Activated CD4-positive, alpha-beta memory T cell treated with anti-CD3 and anti-CD28 coated beads for 36 hours (primary cell): ENCODE measurements around the gene ZSWIM1. TPM values are rescaled to one million over a fixed set of nuclear protein-coding genes. Genes with fewer than 3 reads are reported as not detected.

Source experiments
- CTCF ChIA-PET: fragments of 350-600 bp; sonication (Branson Sonifier 250); formaldehyde crosslinking; loops from one replicate; lab custom pipeline; 2021; ENCODE audit warnings: antibody characterized with exemption, inconsistent platforms; lab: Charles Lee
- POLR2A ChIA-PET: fragments of 350-600 bp; sonication (Branson Sonifier 250); formaldehyde crosslinking; loops from one replicate; lab custom pipeline; 2021; ENCODE audit warnings: antibody characterized with exemption; lab: Charles Lee
- DNase-seq: peaks from one replicate; pipeline ENCODE4 v3.0.0-alpha.2; 2020
- H3K27ac Mint-ChIP-seq: one replicate; pipeline ENCODE4 v1.8.0; 2021; ENCODE audit warnings: mixed read lengths
- H3K27me3 Mint-ChIP-seq: one replicate; pipeline ENCODE4 v1.8.0; 2021; ENCODE audit warnings: mixed read lengths
- H3K36me3 Mint-ChIP-seq: one replicate; pipeline ENCODE4 v1.8.0; 2021; ENCODE audit warnings: mixed read lengths
- H3K4me1 Mint-ChIP-seq: one replicate; pipeline ENCODE4 v1.8.0; 2021; ENCODE audit warnings: low read depth, mixed read lengths
- H3K4me3 Mint-ChIP-seq: one replicate; pipeline ENCODE4 v1.8.0; 2021; ENCODE audit warnings: mild to moderate bottlenecking, mixed read lengths
- H3K9me3 Mint-ChIP-seq: one replicate; pipeline ENCODE4 v1.8.0; 2021; ENCODE audit warnings: mixed read lengths
- intact Hi-C: fragments of 100-400 bp; cut with micrococcal nuclease; formaldehyde crosslinking; loops from one replicate; pipeline ENCODE4 v1.15.1; 2023
- total RNA-seq, 2 experiments: library from RNA; stranded (reverse); gene quantifications; one replicate each; pipeline ENCODE4 v1.2.3, GENCODE V29; 2021

The ZSWIM1 gene
- total RNA-seq, 2 experiments from 2014 or later = 7.7 to 8.1 TPM

- peak within 1 kb of the TSS; percentile 97 for H3K4me3 Mint-ChIP-seq
- peak; percentile 96 for DNase-seq
- peaks cover 35% of the 10 kb centered on the region for H3K4me1 Mint-ChIP-seq
- H3K36me3 Mint-ChIP-seq = no peaks in the 10 kb centered on the region
- CTCF ChIA-PET = interaction anchor here (0.9 to 1.4 kb wide), 2 partner anchors 16 to 113 kb away, joined by 3 read pairs; no protein-coding TSS in a partner anchor
- H3K27me3 Mint-ChIP-seq = no peaks in the 10 kb centered on the region
- POLR2A ChIA-PET = interaction anchor here (1.1 to 3.0 kb wide), 4 partner anchors 21 to 77 kb away, joined by 3 to 13 read pairs (median 10); partner anchors contain the start of genes CTSA, NEURL2, PCIF1 and ZSWIM1
- intact Hi-C loops = loop anchor here (1.0 kb wide), 6 partner anchors 24 to 114 kb away; partner anchors contain the start of genes UBE2C and ZSWIM1
- no peaks in the 10 kb centered on the region for H3K9me3 Mint-ChIP-seq
- H3K27ac Mint-ChIP-seq = peak within 1 kb of the TSS; percentile 97
These were observed 23.7 kb upstream of the ZSWIM1 start, which contains the start of the genes ACOT8 and ZSWIM3 for GRCh38 chr20:45857114-45857881. Gene ACOT8 (minus strand): TSS chr20:45857392. CDS start chr20:45857315, 77 bp downstream. Gene ZSWIM3 (plus strand): TSS chr20:45857614. CDS start chr20:45857826, 212 bp downstream.

DNA sequence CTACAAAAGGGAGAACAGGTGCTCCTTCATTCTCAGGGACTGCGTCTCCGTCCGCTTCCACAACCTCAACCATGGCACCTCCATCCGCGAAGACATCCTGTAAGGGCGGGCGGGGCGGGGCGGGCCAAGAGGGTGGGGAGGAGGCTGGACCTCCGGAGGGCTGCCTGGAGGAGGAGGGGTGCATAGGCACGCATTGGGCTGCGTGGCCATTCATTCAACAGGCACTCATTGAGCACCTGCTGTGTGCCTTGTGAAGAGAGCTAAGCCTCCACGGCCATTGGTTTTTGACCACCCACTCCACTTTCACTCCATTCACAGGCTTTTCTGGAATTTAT, 23.2 kb upstream of the ZSWIM1 start:
- peak overlapping the region; percentile 97 for H3K27ac Mint-ChIP-seq
- intact Hi-C loops = loop anchor here (1.0 kb wide), 6 partner anchors 23 to 113 kb away; partner anchors contain the start of genes UBE2C and ZSWIM1
- H3K4me1 Mint-ChIP-seq = peaks cover 35% of the 10 kb centered on the region
- no peaks in the 10 kb centered on the region for H3K9me3 Mint-ChIP-seq
- peak overlapping the region; percentile 97 for H3K4me3 Mint-ChIP-seq
- peak; percentile 72 for DNase-seq
- no peaks in the 10 kb centered on the region for H3K36me3 Mint-ChIP-seq
- CTCF ChIA-PET = interaction anchor here (1.2 to 1.4 kb wide), 3 partner anchors 59 to 113 kb away, joined by 3 read pairs; no protein-coding TSS in a partner anchor
- no peaks in the 10 kb centered on the region for H3K27me3 Mint-ChIP-seq
- POLR2A ChIA-PET = interaction anchor here (3.0 kb wide), 1 partner anchor 33 kb away, joined by 13 read pairs; the partner anchor contains the start of genes CTSA and NEURL2

- no peak overlapping the region for H3K27ac Mint-ChIP-seq
- intact Hi-C loops = no loop called here
- no peak overlapping the region for H3K4me3 Mint-ChIP-seq
- no peak for DNase-seq
- peaks cover 32% of the 10 kb centered on the region for H3K4me1 Mint-ChIP-seq
- no peaks in the 10 kb centered on the region for H3K9me3 Mint-ChIP-seq
- CTCF ChIA-PET = no interaction called here
- POLR2A ChIA-PET = no interaction called here
- H3K36me3 Mint-ChIP-seq = no peaks in the 10 kb centered on the region
- H3K27me3 Mint-ChIP-seq = no peaks in the 10 kb centered on the region
These were observed 21.1 kb upstream of the ZSWIM1 start for GRCh38 chr20:45859916-45860315.

DNA sequence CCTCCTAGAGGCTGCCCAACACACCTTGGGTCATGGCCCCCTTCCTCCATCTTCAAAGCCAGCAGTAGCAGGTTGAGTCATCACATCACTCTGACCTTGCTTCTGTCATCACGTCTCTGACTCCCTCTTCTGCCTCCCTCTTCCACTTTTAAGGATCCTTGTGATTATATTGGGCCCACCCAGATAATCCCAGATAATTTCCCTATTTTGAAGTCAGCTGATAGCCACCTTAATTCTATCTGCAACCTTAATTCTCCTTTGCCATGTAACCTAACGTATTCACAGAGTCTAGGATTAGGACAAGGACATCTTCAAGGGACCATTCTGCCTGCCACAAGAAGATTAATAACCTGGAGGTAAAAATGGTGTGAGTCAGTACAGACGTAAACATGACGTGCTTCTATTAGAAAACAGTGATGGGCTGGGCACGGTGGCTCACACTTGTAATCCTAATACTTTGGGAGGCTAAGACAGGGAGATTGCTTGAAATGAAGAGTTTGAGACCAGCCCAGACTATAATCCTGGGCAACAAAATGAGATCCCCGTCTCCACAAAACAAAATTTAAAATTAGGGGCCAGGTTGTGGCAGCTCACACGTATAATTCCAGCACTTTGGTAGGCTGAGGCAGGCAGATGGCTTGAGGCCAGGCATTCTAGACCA, 20.3 kb upstream of the ZSWIM1 start:
- peaks cover 31% of the 10 kb centered on the region for H3K4me1 Mint-ChIP-seq
- DNase-seq = no peak
- CTCF ChIA-PET = no interaction called here
- intact Hi-C loops = no loop called here
- no peaks in the 10 kb centered on the region for H3K36me3 Mint-ChIP-seq
- H3K27me3 Mint-ChIP-seq = no peaks in the 10 kb centered on the region
- H3K9me3 Mint-ChIP-seq = no peaks in the 10 kb centered on the region
- no peak overlapping the region for H3K27ac Mint-ChIP-seq
- POLR2A ChIA-PET = no interaction called here
- H3K4me3 Mint-ChIP-seq = no peak overlapping the region

- ChIA-PET POLR2A (no interaction called here), CTCF (interaction anchor here (0.6 kb wide), 1 partner anchor 82 kb away, joined by 3 read pairs; no protein-coding TSS in a partner anchor)
- H3K4me3 Mint-ChIP-seq = no peak overlapping the region
- peaks cover 25% of the 10 kb centered on the region for H3K4me1 Mint-ChIP-seq
- no peaks in the 10 kb centered on the region for H3K9me3 Mint-ChIP-seq
- intact Hi-C loops = no loop called here
- no peak overlapping the region for H3K27ac Mint-ChIP-seq
- no peaks in the 10 kb centered on the region for H3K27me3 Mint-ChIP-seq
- H3K36me3 Mint-ChIP-seq = no peaks in the 10 kb centered on the region
- DNase-seq = no peak
These were observed 19.6 kb upstream of the ZSWIM1 start for GRCh38 chr20:45861221-45862075.

DNA sequence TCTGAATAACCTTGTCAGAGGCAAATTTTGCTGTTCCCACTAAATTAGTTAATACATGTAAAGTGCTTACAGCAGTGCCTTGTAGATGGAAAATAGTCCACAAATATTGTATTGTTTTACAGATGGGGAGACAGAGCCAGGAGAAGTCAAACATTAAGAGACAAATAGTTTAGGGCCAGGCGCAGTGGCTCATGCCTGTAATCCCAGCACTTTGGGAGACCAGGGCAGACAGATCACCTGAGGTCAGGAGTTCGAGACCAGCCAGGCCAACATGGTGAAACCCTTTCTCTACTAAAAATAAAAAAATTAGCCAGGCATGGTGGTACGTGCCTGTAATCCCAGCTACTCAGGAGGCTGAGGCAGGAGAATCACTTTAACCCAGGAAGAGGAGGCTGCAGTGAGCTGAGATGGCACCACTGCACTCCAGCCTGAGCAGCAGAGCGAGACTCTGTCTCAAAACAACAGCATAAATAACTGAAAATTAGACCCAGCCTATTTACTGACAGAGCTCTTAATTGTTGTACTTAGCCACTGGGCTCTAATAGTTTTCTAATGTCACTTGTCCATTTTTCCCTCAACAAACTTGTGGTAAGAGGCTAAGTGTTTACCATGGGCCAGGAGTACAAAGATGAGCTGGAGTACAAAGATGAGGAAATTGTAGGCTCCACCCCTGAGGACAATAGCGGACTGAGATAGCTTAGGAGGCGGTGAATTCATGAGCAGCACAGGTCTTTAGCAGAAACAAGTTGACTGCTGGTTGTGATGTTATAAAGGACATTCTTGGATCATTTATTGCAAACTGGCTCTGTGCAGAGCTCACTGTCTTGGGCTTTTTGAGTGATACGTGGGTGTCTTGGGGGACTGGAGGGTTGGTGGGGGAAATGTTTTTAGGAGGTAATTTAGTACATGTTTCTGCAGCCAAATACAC, 17.2 kb upstream of the ZSWIM1 start:
- H3K27me3 Mint-ChIP-seq = no peaks in the 10 kb centered on the region
- H3K4me3 Mint-ChIP-seq = no peak overlapping the region
- ChIA-PET POLR2A (no interaction called here), CTCF (interaction anchor here (0.7 to 1.1 kb wide), 2 partner anchors 27 to 93 kb away, joined by 3 read pairs; partner anchors contain the start of genes CTSA and NEURL2)
- no peak for DNase-seq
- H3K4me1 Mint-ChIP-seq = peaks cover 13% of the 10 kb centered on the region
- no peaks in the 10 kb centered on the region for H3K9me3 Mint-ChIP-seq
- H3K36me3 Mint-ChIP-seq = no peaks in the 10 kb centered on the region
- no peak overlapping the region for H3K27ac Mint-ChIP-seq
- intact Hi-C loops = no loop called here

- Mint-ChIP-seq H3K4me1 (no peaks in the 10 kb centered on the region), H3K4me3 (no peak overlapping the region), H3K27me3 (no peaks in the 10 kb centered on the region), H3K36me3 (no peaks in the 10 kb centered on the region), H3K9me3 (no peaks in the 10 kb centered on the region), H3K27ac (no peak overlapping the region)
- intact Hi-C loops = no loop called here
- DNase-seq = no peak
- ChIA-PET POLR2A (no interaction called here), CTCF (no interaction called here)
These were observed 14.6 kb upstream of the ZSWIM1 start for GRCh38 chr20:45866454-45866853.

DNA sequence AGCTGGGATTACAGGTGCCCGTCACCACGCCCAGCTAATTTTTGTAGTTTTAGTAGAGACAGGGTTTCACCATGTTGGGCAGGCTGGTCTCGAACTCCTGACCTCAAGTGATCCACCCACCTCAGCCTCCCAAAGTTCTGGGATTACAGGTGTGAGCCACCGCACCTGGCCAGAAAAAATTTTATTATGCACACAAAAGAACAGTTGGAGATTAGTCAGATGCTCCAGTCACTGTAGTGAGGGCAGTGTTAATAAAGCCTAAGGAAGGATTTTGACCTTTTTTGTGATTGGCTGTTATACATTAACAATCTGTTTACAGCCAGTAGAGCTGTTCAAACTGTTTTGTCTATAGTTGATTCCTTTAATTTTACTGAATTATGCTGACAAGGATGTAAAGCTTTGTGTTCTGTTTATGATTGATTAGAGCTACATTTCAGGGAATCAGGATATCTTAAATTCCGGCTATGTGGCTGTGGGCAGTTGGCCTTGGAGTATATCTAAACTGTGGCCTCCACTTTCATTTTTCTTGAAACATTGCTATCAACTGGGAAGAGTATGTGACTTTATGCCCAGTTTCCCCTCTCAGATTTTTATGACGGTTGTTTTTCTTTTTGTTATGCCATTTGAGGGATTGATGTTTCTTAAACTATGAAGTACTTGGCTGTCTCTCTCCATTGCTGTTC, 13.8 kb upstream of the ZSWIM1 start:
- no peak overlapping the region for H3K27ac Mint-ChIP-seq
- H3K27me3 Mint-ChIP-seq = no peaks in the 10 kb centered on the region
- intact Hi-C loops = no loop called here
- no peak overlapping the region for H3K4me3 Mint-ChIP-seq
- no peaks in the 10 kb centered on the region for H3K36me3 Mint-ChIP-seq
- H3K9me3 Mint-ChIP-seq = no peaks in the 10 kb centered on the region
- POLR2A ChIA-PET = interaction anchor here (1.0 kb wide), 1 partner anchor 23 kb away, joined by 4 read pairs; no protein-coding TSS in a partner anchor
- H3K4me1 Mint-ChIP-seq = no peaks in the 10 kb centered on the region
- DNase-seq = no peak
- CTCF ChIA-PET = no interaction called here

DNA sequence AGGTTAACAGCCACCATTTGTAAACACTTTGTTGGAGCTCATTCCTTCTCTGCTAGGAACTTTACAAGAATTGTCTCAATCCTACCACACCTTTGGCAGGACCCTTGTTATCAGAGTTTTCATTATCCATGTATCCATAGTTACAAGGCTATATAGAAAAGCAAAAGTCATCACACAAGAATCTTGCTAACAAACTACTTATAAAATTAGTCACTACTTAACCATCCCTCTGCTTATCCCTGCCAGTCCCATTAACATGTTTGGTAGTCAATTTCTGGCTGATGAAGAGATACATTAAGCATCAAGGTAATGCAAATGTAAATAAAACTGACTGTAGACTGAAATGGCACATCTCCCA, 13.2 kb upstream of the ZSWIM1 start:
- Mint-ChIP-seq H3K4me3 (no peak overlapping the region), H3K4me1 (no peaks in the 10 kb centered on the region), H3K36me3 (no peaks in the 10 kb centered on the region), H3K9me3 (no peaks in the 10 kb centered on the region), H3K27ac (no peak overlapping the region), H3K27me3 (no peaks in the 10 kb centered on the region)
- ChIA-PET CTCF (no interaction called here), POLR2A (interaction anchor here (1.0 kb wide), 1 partner anchor 22 kb away, joined by 4 read pairs; no protein-coding TSS in a partner anchor)
- intact Hi-C loops = no loop called here
- no peak for DNase-seq

- H3K36me3 Mint-ChIP-seq = no peaks in the 10 kb centered on the region
- ChIA-PET CTCF (interaction anchor here (1.5 kb wide), 1 partner anchor 139 kb away, joined by 5 read pairs; no protein-coding TSS in a partner anchor), POLR2A (no interaction called here)
- no peaks in the 10 kb centered on the region for H3K27me3 Mint-ChIP-seq
- H3K9me3 Mint-ChIP-seq = no peaks in the 10 kb centered on the region
- no peak overlapping the region for H3K27ac Mint-ChIP-seq
- DNase-seq = no peak
- H3K4me1 Mint-ChIP-seq = no peaks in the 10 kb centered on the region
- intact Hi-C loops = no loop called here
- no peak overlapping the region for H3K4me3 Mint-ChIP-seq
These were observed 8.4 kb upstream of the ZSWIM1 start for GRCh38 chr20:45872626-45873025.
